Body of pancreas (tissue), 4 donors: ENCODE measurements around the gene TIMM9.

Experiments used
- POLR2A ChIP-seq, 3 donors: fragments of 450-650 bp; IDR thresholded peaks; one replicate each; pipeline ENCODE4 v1.6.1; 2016; ENCODE audit warnings: antibody characterized with exemption in 3 of 3, mild to moderate bottlenecking in 2 of 3
- TF ChIP-seq, protein P1 (sequence below), 7 experiments: fragments of 450-650 bp in 4 of 7; fragments of 200-600 bp in 3 of 7; sonication (generic) in 3 of 7; IDR thresholded peaks; one replicate each; pipeline ENCODE4 v1.5.1; 2016 to 2019; ENCODE audit warnings: antibody characterized with exemption in 7 of 7

DNA sequence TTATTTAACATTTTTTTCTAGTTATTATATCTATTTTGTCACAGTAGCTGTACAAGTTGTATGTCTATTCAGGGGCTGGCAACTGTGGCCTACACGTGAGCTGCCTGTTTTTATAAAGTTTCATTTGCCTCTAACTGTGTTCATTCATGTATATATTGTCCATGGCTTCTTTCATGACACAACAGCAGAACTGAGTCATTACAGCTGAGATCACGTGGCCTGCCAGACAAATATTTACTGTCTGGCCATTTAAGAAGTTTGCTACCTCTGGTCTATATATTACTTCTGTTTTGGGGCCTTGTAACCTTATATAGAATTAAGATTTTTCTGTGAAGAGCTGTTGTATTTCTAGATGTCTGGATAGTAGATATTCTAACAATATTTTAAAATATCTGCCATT, 38.1 kb upstream of the TIMM9 start:
- no peak for TF ChIP-seq POLR2A (IDR thresholded peaks at IDR 0.05)
- TF ChIP-seq, protein P1, sequence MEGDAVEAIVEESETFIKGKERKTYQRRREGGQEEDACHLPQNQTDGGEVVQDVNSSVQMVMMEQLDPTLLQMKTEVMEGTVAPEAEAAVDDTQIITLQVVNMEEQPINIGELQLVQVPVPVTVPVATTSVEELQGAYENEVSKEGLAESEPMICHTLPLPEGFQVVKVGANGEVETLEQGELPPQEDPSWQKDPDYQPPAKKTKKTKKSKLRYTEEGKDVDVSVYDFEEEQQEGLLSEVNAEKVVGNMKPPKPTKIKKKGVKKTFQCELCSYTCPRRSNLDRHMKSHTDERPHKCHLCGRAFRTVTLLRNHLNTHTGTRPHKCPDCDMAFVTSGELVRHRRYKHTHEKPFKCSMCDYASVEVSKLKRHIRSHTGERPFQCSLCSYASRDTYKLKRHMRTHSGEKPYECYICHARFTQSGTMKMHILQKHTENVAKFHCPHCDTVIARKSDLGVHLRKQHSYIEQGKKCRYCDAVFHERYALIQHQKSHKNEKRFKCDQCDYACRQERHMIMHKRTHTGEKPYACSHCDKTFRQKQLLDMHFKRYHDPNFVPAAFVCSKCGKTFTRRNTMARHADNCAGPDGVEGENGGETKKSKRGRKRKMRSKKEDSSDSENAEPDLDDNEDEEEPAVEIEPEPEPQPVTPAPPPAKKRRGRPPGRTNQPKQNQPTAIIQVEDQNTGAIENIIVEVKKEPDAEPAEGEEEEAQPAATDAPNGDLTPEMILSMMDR (IDR thresholded peaks at IDR 0.05): no peak
